Stimulated activated CD8-positive, alpha-beta memory T cell treated with anti-CD3 and anti-CD28 coated beads, Interleukin-12 subunit alpha, Interleukin-12 subunit beta, amount 100 ng/mL, for 24 hours (primary cell): Measurements from ENCODE around the gene SSBP3.

Experiments used
- DNase-seq: peaks from one replicate; pipeline ENCODE4 v3.0.0-alpha.2; 2020; ENCODE audit errors: extremely low read depth

Gene SSBP3

DNA sequence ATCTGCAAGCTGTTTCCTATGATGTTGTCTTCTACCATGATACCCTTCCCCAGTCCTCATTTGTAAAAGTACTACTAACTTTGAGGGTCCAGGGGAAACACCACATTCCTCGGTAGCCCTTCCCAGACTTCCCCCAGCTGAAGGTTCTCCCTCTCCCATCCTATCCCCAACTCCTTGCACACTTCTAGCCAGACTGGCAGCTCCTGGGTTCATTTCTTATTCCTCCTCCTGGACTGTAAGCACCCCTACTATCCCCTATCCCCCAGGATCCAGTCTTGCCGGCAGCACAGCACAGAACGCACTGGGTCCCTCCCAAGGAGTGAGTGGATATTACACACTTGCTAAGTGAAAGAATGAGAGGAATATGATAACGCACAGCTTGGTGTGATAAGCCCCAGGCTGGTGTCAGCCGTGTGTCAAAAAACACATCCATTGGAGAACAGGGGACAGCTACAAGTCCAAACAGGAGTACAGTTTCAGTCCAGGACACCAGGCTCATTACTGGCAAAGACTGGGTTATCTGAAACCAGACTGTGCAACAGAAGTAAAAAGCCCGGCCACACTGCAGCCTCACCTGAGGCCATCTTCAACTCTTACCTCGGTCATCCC, 100.2 kb downstream of the SSBP3 start:
- no peak for DNase-seq

DNA sequence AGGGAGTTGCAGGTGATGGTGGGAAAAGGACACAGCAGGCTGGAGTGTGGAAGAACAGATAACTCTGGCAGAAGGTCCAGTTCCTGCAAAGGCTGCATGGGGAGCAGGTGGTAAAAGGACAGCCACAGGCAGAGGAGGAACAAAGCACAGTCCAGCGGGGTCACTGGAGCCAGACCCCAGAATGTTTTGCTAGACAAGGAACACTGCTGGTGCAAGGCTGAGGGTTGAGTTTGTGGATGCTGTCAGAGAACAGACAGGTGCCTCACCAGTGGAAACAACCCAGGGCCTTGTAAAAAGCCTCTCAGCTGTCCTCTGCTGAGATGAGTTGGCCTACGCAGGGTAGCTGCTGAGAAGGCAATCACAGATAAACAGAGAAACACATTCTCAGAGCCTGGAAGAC, 101.7 kb downstream of the SSBP3 start:
- DNase-seq = no peak

DNA sequence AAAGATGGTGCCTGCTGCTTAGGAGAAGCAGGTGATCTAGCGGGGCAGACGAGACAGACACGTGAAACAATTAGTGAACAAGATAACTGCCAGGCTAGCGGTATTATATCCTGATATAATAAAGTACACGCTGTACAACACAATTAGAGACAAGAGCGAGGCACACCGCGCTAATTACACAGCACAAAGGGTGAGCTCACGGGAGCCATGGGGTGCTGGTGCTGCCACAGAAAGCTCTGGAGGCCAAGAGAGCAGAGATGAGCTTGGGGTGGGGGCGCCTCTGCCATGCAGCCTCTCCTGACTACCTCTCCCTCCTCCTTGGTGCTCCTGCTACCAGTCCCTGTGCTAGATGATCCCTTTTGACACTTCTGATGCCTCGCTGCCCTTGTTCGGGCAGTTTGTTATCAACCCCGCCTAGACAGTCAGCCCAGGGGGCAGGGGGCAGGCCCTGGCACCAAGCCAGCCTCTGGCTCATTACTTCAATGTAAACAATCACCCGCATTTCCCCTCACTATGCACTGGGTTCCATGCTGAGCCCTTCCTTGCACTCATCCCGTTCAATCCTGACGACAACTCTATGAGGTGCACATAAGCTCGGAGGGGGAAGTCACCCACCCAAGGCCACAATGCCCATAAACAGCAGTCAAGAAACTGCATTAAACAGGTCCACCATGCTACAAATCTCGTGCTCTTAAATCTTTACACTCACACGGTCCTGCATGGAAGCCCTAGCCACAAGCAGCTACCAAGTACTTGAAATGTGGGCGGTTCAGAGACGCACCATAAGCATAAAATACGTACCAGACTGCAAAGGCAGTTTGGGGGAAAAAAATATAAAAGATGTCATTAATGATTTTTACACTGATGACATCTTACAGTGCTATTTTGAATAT, 103.0 kb downstream of the SSBP3 start:
- no peak for DNase-seq

DNA sequence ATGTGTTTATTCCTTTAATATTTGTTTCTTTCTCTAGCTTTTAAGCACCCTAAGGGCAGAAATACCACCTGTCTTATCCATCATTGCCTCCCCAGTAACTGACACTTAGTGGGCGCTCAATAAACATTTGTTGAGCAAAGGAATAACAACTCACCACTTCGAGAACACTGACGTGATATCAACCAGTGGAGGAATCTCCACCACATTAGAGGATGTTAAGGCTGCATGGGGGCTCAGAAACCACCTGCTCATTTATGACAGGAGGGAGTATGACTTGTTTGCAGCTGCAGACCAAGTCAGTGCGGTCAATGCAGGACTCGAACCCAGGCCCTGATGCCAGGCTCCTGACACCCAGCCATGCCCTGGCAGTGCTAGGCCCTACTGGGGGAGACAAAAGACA, 103.6 kb downstream of the SSBP3 start:
- no peak for DNase-seq

DNA sequence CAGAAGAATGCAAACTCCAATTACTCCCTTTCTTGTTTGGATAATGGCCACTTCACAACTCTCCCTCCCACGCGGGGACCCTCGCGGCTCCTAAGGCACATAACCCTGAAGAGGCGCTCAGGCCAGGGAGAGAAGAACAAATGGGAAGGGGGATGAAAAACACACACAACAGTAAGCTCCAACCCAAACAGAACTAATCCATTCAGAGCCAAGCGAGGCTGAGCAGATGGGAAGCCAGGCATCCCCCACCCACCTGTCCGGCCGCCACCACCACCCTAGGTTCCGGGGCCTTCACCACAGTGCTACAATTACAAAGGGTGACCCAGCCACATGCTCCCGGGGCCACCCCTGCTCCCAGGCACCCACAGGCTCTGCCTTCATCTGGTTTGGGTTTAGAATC, 104.7 kb downstream of the SSBP3 start:
- no peak for DNase-seq

DNA sequence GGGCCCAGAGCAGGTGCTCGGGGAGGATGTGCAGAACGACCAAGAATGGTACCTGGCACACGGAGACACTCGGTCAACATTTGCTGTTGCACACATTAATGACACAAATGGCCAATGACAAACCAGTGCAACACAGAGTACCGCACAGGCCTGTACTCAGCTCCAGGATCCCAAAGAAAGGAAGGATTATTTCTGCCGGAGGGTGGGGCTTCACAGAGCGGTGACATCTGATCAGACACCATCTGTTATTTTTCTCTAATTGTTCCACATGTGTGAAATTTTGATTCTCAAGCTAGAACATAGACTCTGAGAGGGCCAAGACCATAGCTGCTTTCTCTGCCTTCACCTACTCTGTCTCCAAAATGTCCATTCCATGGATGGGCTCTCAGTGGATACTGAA, 105.8 kb downstream of the SSBP3 start:
- DNase-seq = no peak

DNA sequence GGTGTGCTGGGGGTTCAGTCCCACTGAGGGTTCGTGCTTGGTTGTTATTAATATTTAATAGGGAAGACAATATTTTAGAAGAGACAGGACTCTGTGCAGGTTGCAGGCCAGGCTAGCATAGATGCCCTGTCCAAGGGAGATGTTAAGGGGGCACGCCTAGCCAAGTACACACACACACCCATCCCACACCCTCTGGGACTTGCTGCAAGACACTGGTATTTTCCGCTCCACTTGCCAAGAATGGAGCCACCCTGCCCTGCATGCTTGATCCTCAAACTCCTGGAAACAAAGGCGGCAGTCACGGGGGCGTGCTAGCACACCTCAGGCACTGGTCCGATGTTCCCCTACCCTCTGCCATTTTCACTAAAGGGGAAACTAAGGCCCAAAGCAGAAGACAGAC, 107.2 kb downstream of the SSBP3 start:
- no peak for DNase-seq

DNA sequence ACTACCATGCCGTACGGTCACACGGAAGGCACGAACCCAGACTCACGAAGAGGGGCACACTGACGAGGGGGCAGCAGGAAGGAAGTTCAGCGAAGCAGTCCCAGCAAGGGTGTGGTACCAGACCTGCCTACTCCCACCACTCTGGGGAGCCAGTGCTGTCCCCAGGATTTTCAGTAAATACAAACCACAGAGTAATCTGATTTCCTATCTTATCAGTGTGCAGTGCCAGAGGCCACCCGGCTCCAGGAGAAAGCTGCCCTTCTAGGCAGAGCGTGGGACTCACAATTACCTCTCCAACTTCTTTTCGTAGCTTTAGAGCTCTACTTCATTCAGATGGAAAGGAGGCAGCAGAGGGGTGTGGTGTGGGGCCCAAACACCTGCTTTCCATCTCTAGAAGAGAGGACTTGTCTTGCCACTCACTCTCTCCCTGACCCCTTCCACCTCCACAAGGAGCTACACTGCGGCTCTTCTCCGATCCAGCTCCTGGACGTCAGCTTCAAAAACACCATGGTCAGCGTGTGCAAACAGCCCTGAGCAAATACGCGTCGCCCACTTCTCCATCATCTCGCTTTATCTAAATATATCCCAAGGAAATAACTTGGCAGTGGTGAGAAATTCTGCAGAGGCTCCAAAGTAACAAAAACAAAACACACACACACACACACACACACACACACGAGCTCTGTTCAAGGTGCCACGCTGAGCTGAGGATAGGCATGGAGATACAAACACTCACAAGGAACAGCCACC, 107.7 kb downstream of the SSBP3 start:
- DNase-seq = no peak

DNA sequence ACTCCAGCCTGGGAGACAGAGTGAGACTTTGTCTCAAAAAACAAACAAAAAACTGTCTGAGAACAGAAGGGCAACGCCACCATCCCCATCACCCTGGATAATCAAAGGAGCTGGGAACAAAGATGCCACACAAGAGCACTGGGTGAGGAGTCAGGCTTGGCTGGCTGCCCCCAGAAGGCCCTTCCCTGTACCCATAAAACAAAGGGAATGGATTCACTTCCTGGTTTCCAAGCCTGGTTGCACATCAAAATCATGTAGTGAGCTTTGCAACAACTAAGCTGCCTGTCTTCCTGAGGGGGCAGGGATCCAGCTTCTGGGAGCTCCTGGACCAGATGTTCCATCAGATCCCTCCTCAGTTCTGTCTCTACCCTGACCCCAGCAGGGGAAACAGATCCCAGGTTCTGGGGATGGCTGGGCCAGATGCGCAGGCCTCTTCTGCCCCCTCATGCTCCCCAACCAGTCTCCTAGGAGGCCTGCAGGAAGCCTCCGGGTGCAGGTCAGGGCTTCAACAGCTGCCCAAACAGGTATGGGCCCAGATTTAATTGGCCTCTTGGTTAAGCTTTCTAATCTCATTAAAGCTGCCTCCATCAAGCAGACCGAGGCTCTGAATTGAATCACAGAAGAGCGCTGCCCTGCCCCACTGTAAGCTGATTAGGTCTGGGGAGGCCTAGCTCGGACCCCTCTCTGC, 108.5 kb downstream of the SSBP3 start:
- DNase-seq = no peak

DNA sequence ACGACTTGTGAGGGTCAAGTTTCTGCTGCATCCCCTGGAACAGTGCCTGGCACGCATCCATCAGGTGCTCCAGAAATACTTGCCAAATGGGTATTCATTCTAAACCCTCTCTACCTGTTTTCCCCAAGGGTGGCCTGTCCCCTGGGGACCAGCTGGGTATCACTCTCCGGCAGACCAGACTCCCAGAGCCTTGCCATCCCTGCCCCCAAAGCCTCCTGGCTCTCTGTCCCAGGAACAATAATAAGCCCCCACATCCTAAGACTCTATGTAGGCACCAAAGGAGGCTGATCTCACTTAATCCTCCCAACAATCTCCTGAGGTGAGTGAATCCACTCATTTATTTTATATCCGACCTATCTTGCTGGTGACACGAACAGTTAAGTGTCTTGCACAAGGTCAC, 109.5 kb downstream of the SSBP3 start:
- DNase-seq = no peak

DNA sequence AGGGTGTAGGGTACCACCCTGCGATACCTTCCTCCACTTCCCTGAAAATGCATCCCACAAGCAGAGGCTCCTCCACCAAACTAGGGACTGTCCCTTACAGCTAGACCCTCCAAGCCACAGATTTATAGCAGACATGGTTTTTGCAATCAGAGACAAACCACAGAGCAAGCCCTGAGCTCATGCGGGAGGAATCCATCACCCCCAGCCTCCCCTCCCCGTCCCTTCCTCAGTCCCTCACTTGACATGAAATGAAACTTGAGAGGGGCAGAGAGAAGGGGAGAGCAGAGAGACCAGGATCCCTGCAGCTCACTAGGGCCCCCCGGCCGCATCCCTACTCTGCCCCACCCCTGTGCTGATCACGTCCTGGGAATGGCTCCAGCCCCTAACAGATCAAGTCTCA, 111.3 kb downstream of the SSBP3 start:
- no peak for DNase-seq

DNA sequence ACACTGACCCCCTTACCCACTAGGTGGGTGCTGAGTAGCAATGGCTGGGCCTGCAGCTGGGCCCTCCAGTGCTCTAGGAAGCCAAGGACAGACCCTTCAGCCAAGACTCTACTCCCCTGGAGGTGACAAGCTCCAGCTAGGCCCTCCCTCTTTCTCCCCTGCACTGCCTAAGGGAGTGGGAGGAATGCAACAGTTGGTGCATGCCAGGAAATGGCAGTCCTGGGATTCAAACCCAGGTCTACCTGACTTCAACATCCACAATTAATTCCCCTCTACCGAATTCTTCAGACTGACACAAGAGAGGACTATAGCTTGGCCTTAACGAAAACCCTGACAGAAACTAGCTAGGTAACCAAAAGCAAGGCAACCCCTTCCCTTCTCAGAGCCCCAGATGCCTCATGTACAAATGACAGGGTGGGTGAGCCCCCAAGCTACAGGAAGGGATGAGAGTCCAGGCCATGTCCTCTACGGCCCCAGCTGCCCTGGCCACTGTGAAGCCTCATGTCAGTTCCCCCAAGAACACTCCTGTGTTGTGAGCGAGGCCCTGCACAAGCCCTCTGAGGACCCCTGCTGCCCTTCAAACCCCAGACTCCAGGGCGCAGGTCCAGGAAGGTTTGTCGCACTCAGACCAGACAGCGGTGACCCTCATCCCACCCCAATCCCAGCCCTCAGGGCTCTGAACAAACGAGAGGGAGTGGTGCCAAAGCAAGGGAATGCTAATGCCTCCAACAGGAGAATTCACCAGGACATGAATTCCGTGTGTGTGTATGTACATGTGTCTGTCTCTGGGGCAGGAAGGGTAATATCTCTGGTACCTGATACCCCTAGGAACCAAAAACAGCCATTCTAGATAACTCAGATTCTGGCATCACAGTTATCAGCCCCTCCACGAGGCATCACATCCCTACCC, 113.9 kb downstream of the SSBP3 start:
- DNase-seq = no peak

DNA sequence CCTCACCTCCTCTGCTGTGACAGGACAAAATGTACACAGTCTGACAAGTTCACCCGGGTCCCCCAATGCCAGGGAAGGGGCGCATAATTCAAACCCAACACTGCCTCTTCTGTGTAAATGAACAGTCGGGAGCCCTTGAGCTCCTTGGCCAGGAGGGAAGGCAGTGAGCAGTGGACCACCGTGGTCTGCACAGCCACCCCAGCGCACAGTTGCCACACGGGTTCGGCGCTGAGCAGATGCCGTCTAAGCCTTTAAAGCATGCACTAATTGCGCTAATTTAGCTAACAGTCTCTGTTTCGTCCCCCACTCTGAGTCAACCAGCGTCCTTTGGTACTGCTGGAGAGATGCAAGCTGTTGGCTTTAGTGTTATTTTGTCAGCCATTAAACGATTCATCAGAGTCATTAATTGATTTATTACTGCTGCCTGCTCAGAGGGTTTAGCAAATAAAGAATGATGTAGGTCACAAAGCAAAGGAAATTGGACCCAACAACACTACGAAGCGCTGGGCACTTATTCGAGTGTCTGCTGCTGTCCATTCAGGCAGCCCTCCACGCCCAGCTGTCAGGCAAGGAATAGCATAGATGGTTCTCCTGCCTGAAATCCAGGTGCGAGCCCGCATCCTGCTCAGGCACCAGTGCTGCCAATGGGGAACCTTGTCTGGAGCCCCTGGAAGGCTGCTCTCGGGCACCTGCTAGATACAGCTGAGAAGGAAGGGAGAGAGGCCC, 114.8 kb downstream of the SSBP3 start:
- DNase-seq = no peak

DNA sequence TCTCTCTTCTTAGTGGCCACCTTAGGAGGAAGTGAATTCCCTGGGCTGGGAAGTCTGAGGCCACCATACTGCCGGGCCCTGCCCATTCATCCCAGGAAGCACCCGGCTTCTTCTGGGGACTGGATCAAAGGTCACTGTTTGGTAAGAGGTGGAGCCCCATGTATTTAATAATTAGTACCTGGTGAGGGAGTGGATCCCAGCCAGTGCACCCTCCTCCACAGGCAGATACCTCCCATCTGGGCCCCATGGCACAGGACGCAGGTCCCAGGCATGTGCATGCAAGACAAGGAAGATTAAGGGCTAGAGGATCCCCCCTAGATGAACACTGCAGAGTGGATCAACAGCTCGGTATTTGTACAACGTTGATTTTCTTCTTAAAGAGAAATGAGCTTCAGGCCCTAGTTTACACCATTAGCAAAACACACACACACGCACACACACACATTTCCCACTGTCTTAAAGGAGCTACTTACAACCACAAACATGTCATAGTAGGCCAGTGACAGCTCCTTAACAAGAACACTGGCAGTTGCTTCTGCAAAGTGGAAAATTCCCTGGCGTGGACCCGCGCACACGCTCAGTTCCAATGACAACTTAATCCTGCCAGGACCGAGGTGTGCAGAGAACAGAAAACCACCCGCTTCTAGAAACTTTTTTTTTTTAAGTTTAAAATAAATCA, 115.5 kb downstream of the SSBP3 start:
- no peak for DNase-seq

DNA sequence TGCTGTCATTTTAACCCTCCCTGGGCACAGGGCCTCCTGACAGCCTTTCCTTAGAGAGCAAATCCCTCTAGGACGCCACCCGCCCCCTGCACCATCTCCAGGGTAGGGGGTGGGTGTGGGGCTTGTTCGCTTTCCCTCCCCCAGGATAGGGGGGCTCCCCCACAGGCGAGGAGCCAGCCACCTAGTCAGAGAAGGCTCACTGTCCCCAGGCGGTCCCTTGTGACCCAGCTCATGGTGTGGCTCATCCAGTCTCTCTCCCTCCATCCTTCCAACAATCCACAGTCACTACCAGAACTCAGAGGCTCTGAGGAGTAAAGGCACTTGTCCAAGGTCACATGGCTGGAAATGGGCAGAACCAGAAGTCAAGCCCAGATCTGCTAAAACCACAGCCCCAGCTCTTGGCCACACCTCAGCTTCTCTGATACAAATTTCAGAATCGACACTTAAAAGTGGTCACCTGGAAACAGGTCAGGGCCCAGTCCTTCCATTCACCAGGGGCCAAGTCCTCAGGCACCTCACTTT, 116.4 kb downstream of the SSBP3 start:
- DNase-seq = no peak

DNA sequence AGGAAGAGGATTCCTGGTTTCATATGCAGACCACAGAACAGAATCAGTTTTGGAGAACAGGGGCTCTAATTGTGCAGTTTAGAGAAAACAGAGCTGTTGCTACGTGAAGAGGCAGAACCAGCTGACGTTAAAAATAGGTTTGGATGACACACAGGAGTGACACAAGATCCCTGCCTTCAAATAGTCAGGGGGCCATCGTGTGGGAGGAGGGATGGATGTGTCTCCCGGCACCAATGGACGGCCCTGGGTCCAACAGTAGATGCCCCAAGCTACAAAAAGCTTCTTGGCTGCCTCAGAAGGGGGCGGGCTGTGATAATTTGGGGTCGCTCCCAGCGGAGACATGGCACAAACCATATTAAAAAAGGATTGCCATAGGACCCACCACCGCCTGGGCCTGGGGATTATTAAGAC, 118.4 kb downstream of the SSBP3 start:
- no peak for DNase-seq

DNA sequence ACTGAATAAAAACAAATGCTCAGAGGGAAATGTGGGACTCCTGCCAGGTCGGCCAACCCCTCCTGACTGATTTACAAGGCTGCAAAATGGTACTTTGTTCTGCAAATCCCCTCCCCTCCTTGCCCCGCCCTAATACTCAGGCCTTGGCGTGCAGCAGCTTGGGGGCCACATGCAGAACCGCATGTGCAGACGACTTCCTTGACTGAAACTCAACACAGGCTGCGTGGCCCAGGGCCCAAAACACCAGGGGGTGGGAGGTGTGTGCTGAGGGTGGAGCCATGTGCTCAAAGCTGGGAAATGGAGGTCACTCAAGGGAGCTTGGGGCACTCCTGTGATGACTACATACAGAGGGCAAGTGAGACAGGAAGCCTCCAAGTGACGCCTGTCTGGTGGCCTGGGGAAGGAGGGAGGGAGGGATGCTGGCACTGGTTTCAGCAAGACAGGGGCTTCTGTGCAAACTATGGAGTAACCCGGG, 119.0 kb downstream of the SSBP3 start:
- DNase-seq = peak; percentile 31

DNA sequence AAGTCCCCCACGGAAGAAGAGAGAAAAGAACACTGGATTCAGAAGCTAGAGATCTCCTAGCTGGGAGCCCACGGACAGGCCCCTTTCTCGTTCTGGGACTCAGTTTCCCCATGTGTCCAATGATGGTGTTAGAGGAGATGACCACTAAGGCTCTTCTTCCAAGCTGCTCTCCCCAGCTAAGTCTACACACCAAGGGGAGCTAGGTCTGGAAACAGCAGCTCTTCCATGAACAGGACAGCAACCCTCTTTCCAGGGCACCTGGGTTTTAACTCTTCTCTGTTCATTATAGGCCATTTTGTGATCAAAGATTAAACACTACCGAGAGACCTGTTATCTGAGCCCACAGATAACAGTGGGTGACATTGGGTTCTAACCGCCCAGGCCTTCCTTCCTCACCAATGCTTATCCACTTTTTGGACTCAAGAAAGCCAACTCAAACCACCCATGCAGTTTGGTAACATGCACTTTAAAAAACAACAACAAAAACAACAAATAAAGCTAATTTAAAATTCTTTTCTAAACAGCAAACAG, 120.3 kb downstream of the SSBP3 start:
- DNase-seq = no peak
